Lung (tissue), 12 donors: Measurements from ENCODE around the gene MYOG. TPM values are rescaled to one million over a fixed set of nuclear protein-coding genes. Genes with fewer than 3 reads are reported as not detected.

Experiments used
- ATAC-seq: fragments of 200-7000 bp; cut with Tn5 transposase; one replicate; pipeline ENCODE4 v1.9.1; 2020; ENCODE audit warnings: moderate number of reproducible peaks; ENCODE audit not compliant: insufficient read depth, low FRiP score
- DNase-seq, 3 donors: peaks; one replicate each; pipeline ENCODE4 v3.0.0-alpha.2; 2013 to 2017
- H3K27ac ChIP-seq, 2 donors: one replicate each; pipeline ENCODE4 v1.5.1; 2013; ENCODE audit warnings: mild to moderate bottlenecking in 2 of 2, moderate library complexity in 2 of 2, control low read depth in 1 of 2, inconsistent platforms in 1 of 2, low read depth in 1 of 2, low read length in 1 of 2
- H3K27me3 ChIP-seq, 3 donors: one replicate each; pipeline ENCODE4 v1.5.1; 2013; ENCODE audit warnings: low read length in 2 of 3; ENCODE audit not compliant: control insufficient read depth in 3 of 3, insufficient read depth in 3 of 3
- H3K36me3 ChIP-seq, 4 donors: one replicate each; pipeline ENCODE4 v1.5.1; 2013; ENCODE audit warnings: low read length in 4 of 4, mild to moderate bottlenecking in 1 of 4, moderate library complexity in 1 of 4; ENCODE audit not compliant: control insufficient read depth in 4 of 4, insufficient read depth in 4 of 4
- H3K4me1 ChIP-seq, 5 donors: one replicate each; pipeline ENCODE4 v1.5.1; 2013; ENCODE audit warnings: low read length in 5 of 5, mild to moderate bottlenecking in 2 of 5, moderate library complexity in 1 of 5; ENCODE audit not compliant: control insufficient read depth in 5 of 5, insufficient read depth in 5 of 5
- H3K4me3 ChIP-seq: one replicate; pipeline ENCODE4 v1.5.1; 2013; ENCODE audit warnings: mild to moderate bottlenecking, control low read depth, moderate library complexity
- H3K9ac ChIP-seq, 2 donors: one replicate each; pipeline ENCODE4 v1.5.1; 2013; ENCODE audit warnings: low read length in 2 of 2, control low read depth in 1 of 2; ENCODE audit not compliant: insufficient read depth in 1 of 2
- H3K9me3 ChIP-seq, 4 donors: one replicate each; pipeline ENCODE4 v1.5.1; 2013; ENCODE audit warnings: low read length in 3 of 4, mild to moderate bottlenecking in 1 of 4, moderate library complexity in 1 of 4; ENCODE audit not compliant: control insufficient read depth in 4 of 4, insufficient read depth in 3 of 4
- CTCF ChIP-seq: IDR thresholded peaks from 2 replicates; pipeline ENCODE4 v1.5.1; 2012; ENCODE audit warnings: mild to moderate bottlenecking; ENCODE audit errors: control extremely low read depth, extremely low read depth
- WGBS, 2 donors: extraction: QIAGEN DNeasy Blood & Tissue Kit; methylation state at CpG; one replicate each; pipeline ENCODE4 v1.1.7; 2013; 5-methylcytosine and 5-hydroxymethylcytosine counted together
- polyA plus RNA-seq, 2 donors: library from polyadenylated mRNA; stranded (reverse); fragments of 200-250 nt; gene quantifications; one replicate each; pipeline ENCODE4 v1.2.1, GENCODE V29; 2013
- total RNA-seq, 2 donors: library from RNA; depleted of rRNA in 1 of 2; stranded (reverse); fragments of >200 nt in 1 of 2; gene quantifications; one replicate each; pipeline ENCODE4 v1.2.1, GENCODE V29; 2014 to 2021
- donor health status: control.
- donor health status: control.
- donor health status: Bipolar disorder and iron deficiency.
- donor health status: healthy.
- donor health status: DM: yes; HTN: yes; CAD: no.

MYOG gene
- total and polyA plus RNA-seq, 4 donors: not detected

- no peak for DNase-seq
- no peak overlapping the region for H3K4me3 ChIP-seq
- no peak for TF ChIP-seq CTCF
- no peaks in the 10 kb centered on the region for H3K36me3 ChIP-seq
- peaks cover 0 to 11% (median 3%) of the 10 kb centered on the region in 5 donors for H3K4me1 ChIP-seq
- no peaks in the 10 kb centered on the region for H3K27me3 ChIP-seq
- 97 to 99% methylated on average over 6 of the region's 6 CpGs for WGBS, 2 donors
- H3K9me3 ChIP-seq: no peaks in the 10 kb centered on the region
- H3K9ac ChIP-seq: no peak overlapping the region
- no peak overlapping the region for H3K27ac ChIP-seq
- ATAC-seq: no peak
Measured at GRCh38 chr1:203056516-203056915, 29.3 kb downstream of the MYOG start.

DNA sequence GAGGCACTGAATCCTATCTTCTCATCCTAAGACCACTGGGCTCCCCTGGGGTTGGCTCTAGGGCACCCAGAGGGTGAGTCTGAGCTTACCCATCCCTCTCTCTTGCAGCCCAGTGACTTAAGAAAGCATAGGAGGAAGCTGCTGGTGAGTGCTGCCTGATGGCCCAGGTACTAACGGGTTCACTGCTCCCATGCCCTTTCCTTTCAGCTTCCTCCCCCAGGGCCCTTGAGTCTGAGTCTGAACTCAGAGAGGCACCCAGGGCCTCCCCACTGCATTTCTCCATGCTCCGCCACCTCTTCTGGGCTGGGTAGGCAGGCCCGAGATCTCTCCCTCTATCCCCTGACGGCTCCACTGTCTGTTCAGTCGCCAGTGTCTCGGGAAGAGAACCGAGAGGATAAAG lies 29.8 kb downstream of the MYOG start:
- H3K9me3 ChIP-seq: no peaks in the 10 kb centered on the region
- H3K9ac ChIP-seq: no peak overlapping the region
- TF ChIP-seq CTCF: no peak
- 87 to 94% methylated on average over 7 of the region's 7 CpGs for WGBS, 2 donors
- H3K27me3 ChIP-seq: no peaks in the 10 kb centered on the region
- H3K4me3 ChIP-seq: no peak overlapping the region
- DNase-seq (no peak), ATAC-seq (no peak)
- no peak overlapping the region for H3K27ac ChIP-seq
- no peaks in the 10 kb centered on the region for H3K36me3 ChIP-seq
- H3K4me1 ChIP-seq: peaks cover 0 to 11% (median 3%) of the 10 kb centered on the region in 5 donors

- DNase-seq: no peak
- 92 to 97% methylated on average over 24 of the region's 24 CpGs for WGBS, 2 donors
Measured at GRCh38 chr1:203055161-203055799, 30.5 kb downstream of the MYOG start.

More at GRCh38 chr1:203055161-203055799, 30.5 kb downstream of the MYOG start:
- H3K36me3 ChIP-seq: no peaks in the 10 kb centered on the region
- H3K27me3 ChIP-seq: no peaks in the 10 kb centered on the region
- no peak for TF ChIP-seq CTCF
- H3K9ac ChIP-seq: no peak overlapping the region
- no peak overlapping the region for H3K4me3 ChIP-seq
- no peak for ATAC-seq
- H3K9me3 ChIP-seq: no peaks in the 10 kb centered on the region
- peaks cover 0 to 11% (median 3%) of the 10 kb centered on the region in 5 donors for H3K4me1 ChIP-seq
- H3K27ac ChIP-seq: no peak overlapping the region
